Small intestine (tissue), 7 donors: ENCODE measurements around the gene UBE2F. TPM values are rescaled to one million over a fixed set of nuclear protein-coding genes. Genes with fewer than 3 reads are reported as not detected.
"Not testable (repeated sequence)": the region's sequence is repeated elsewhere in the genome, so short reads cannot be mapped to it uniquely, and the experiment has no call there.

Source experiments
- DNase-seq, 2 donors: peaks; one replicate each; pipeline versions ENCODE4 v3.0.0 to v3.0.0-alpha.2; 2013
- FAIRE-seq: peaks from 2 replicates; lab custom pipeline; 2012; peaks lifted over from hg19 to GRCh38; lab: Jason Lieb, UNC
- H3K27ac ChIP-seq, 3 donors: one replicate each; pipeline ENCODE4 v1.5.1; 2013; ENCODE audit warnings: low read length in 2 of 3, mild to moderate bottlenecking in 2 of 3, control low read depth in 1 of 3, inconsistent platforms in 1 of 3, low read depth in 1 of 3, moderate library complexity in 1 of 3
- H3K27me3 ChIP-seq, 3 donors: one replicate each; pipeline ENCODE4 v1.6.1; 2013; ENCODE audit warnings: low read length in 3 of 3, inconsistent platforms in 1 of 3; ENCODE audit not compliant: control insufficient read depth in 3 of 3, insufficient read depth in 3 of 3
- H3K36me3 ChIP-seq, 3 donors: one replicate each; pipeline ENCODE4 v1.6.1; 2013; ENCODE audit warnings: low read length in 3 of 3, inconsistent platforms in 1 of 3, low read depth in 1 of 3, mild to moderate bottlenecking in 1 of 3, moderate library complexity in 1 of 3; ENCODE audit not compliant: control insufficient read depth in 3 of 3, insufficient read depth in 2 of 3
- H3K4me1 ChIP-seq, 3 donors: one replicate each; pipeline ENCODE4 v1.6.1; 2013; ENCODE audit warnings: low read length in 2 of 3, inconsistent platforms in 1 of 3, low read depth in 1 of 3, mild to moderate bottlenecking in 1 of 3, moderate library complexity in 1 of 3; ENCODE audit not compliant: control insufficient read depth in 3 of 3, insufficient read depth in 2 of 3
- H3K4me3 ChIP-seq, 3 donors: one replicate each; pipeline ENCODE4 v1.5.1; 2013; ENCODE audit warnings: low read length in 3 of 3, control low read depth in 1 of 3, inconsistent platforms in 1 of 3, low read depth in 1 of 3, mild to moderate bottlenecking in 1 of 3, moderate library complexity in 1 of 3
- H3K9me3 ChIP-seq, 2 donors: one replicate each; pipeline ENCODE4 v1.6.1; 2013; ENCODE audit warnings: low read depth in 1 of 2, low read length in 1 of 2; ENCODE audit not compliant: control insufficient read depth in 2 of 2, insufficient read depth in 1 of 2
- WGBS, 3 donors: extraction: QIAGEN DNeasy Blood & Tissue Kit; methylation state at CpG; one replicate each; pipeline ENCODE4 v1.1.7; 2013; 5-methylcytosine and 5-hydroxymethylcytosine counted together
- polyA plus RNA-seq, 4 donors: library from polyadenylated mRNA; stranded (reverse) in 3 of 4; unstranded in 1 of 4; fragments of 200-250 nt in 3 of 4; fragments of 120-200 nt in 1 of 4; gene quantifications; one replicate each; pipeline versions ENCODE4 v1.2.1 to v1.2.3, GENCODE V29; 2013
- donor health status: healthy with polysubstance abuse.
- donor health status: control.
- donor health status: control.
- donor health status: Bipolar disorder and iron deficiency.
- donor health status: healthy.

Gene UBE2F
- polyA plus RNA-seq, 4 donors = 39.7 to 64.2 (median 54.7) TPM

DNA sequence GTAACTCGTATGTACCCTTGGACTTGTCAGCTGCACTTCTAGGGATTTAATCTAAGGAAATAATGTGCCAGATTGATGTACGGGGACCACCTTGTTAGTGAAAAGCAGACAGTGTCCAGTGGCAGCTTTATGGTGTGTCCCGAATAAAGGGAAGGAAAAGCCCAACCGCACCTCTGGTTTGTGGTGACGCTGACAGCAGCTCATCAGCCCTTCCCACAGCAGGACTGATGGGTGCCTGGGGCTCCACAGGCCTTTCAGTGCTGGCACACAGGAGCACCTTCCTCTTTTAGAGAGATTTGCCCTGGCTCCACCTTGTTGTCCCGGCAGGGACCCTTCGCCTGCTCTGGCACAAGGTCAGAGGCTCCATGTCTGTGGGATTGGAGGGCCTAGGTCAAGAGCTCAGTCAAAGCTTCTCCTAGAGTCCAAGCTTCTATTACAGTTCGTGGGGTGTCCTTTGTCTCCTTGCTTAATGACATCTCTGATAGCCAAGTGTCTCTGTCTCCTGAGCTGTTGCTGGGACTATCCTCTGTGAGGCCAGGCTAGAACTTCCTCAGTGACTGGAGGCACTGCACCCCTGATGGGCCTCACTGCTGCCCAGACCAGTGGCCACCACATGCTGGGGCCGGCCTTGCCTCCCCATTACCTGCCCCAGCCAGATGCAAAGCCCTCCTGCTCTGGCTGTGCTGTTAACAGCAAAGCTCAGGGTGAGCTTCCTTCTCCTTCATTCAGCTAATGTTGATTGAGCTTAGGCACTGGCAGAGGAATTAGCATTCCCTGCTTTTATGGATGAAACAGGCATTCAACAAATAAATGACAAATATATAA lies 61.0 kb downstream of the UBE2F start:
- Histone ChIP-seq H3K36me3 (peaks cover 4 to 56% (median 9%) of the 10 kb centered on the region in 3 donors), H3K4me3 (no peak overlapping the region), H3K9me3 (no peaks in the 10 kb centered on the region), H3K27ac (no peak overlapping the region), H3K4me1 (no peaks in the 10 kb centered on the region), H3K27me3 (no peaks in the 10 kb centered on the region)
- FAIRE-seq = no peak
- DNase-seq = no peak
- 84 to 92% (median 88%) methylated on average over 9 of the region's 9 CpGs for WGBS, 3 donors

DNA sequence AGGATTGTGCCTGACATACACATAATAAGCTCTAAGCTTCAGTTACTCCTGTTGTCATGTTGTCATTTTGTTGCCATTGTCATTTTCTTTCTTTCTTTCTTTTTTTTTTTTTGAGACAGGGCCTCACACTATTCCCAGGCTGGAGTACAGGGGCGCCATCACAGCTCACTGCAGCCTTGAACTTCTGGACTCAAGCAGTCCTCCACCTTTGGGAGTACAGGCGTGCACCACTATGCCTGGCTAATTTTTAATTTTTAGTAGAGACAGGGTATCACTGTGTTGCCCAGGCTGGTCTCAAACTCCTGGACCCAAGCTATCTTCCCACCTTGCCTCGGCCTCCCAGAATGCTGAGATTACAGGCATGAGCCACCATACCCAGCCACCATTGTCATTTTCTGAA lies 63.0 kb downstream of the UBE2F start:
- DNase-seq = no peak
- peaks cover 4 to 65% (median 12%) of the 10 kb centered on the region in 3 donors for H3K36me3 ChIP-seq
- H3K27ac ChIP-seq = no peak overlapping the region
- no peak overlapping the region for H3K4me3 ChIP-seq
- no peaks in the 10 kb centered on the region for H3K9me3 ChIP-seq
- H3K27me3 ChIP-seq = no peaks in the 10 kb centered on the region
- WGBS, 3 donors = 87 to 93% (median 93%) methylated on average over 3 of the region's 3 CpGs
- no peak for FAIRE-seq
- no peaks in the 10 kb centered on the region for H3K4me1 ChIP-seq

DNA sequence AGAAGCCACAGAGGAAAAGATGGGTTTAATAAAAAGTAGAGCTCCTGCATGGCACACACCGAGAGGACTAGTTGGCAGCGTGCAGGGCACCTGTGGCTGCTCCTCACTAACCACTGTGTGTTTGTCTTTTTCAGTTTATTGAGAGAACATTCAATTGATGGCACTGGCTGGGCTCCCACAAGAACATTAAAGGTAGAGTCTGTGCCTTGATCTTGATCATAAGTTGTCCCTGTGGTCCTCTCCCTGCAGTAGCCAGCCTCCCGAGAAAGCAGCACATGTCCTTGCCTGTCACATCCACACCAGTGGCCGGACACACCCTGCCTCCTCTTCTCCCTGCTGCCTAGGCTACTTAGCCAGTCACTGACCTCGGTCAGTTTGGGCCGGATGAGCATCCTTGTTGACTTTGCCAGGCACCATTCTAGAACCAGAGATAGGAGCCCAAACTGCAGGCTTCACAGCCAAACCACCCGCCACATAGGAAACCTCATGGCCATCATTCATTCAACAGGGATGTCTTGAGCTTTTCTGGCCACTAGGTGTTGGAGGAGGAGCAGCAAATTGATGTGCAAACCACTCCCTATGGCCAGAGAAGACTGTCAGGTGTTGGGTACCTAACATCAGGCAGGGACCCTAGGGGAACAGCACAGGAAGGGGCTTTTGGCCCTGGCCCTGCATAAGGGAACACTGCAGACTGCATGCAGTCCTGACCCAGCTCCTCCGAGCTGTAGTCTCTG lies 63.8 kb downstream of the UBE2F start:
- H3K27ac ChIP-seq = no peak overlapping the region
- no peaks in the 10 kb centered on the region for H3K9me3 ChIP-seq
- H3K4me3 ChIP-seq = no peak overlapping the region
- no peaks in the 10 kb centered on the region for H3K4me1 ChIP-seq
- 88 to 92% (median 90%) methylated on average over 8 of the region's 8 CpGs for WGBS, 3 donors
- no peaks in the 10 kb centered on the region for H3K27me3 ChIP-seq
- peaks cover 2 to 62% (median 12%) of the 10 kb centered on the region in 3 donors for H3K36me3 ChIP-seq
- FAIRE-seq = no peak
- no peak for DNase-seq

DNA sequence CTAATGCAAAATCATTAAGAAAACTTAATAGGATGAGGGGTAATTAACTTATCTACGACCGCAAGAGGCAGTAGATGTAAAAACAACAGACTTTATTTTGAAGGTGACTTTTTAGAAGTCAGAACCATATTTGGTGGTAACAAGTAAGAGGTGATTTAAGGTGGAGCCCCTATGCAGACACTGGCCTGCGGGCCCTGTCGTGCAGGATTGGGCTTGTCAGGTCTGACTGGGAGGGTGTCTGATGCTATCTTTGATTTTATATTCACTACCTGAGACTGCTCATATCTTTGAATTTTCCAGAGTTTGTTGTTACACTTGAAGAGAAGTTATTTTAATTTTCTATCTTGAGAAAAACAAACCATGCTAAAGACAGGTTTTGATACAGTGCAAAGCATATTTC lies 64.9 kb downstream of the UBE2F start:
- DNase-seq = no peak
- H3K27ac ChIP-seq = no peak overlapping the region
- no peaks in the 10 kb centered on the region for H3K27me3 ChIP-seq
- FAIRE-seq = no peak
- H3K4me1 ChIP-seq = no peaks in the 10 kb centered on the region
- 95 to 97% (median 96%) methylated on average over 4 of the region's 4 CpGs for whole genome bisulfite sequencing, 3 donors
- H3K9me3 ChIP-seq = no peaks in the 10 kb centered on the region
- peaks cover 2 to 60% (median 9%) of the 10 kb centered on the region in 3 donors for H3K36me3 ChIP-seq
- H3K4me3 ChIP-seq = no peak overlapping the region

DNA sequence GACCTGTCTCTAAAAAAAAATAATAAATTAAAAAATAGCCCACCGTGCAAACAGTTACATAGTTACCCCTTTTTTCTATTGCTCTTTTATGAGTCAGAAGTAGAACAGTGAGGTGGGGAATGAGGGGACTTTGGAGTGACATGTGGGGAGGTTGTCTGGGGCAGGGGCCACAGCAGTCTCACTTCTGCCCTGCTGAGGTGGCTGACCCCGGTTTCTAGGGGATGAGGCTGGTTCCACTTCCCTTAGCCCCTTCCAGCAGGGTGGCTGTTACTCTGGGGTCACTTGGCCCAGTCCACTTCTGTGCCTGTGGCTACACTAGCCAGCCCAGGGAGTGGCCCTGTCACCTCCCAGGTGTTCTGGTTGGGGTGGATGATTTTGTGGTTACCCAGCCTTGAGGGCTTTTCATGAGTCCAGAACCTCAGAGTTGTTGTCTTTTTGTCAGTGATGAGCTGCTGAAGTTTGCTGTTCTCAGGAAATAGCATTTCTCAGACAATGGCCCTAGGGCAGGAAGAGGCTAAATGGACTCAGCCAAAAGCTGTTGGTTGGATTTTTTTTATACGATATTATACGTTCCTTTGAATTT lies 66.0 kb downstream of the UBE2F start:
- Histone ChIP-seq H3K4me3 (no peak overlapping the region), H3K4me1 (no peaks in the 10 kb centered on the region), H3K36me3 (peaks cover 2 to 61% (median 9%) of the 10 kb centered on the region in 3 donors), H3K27me3 (no peaks in the 10 kb centered on the region), H3K9me3 (no peaks in the 10 kb centered on the region), H3K27ac (no peak overlapping the region)
- FAIRE-seq = no peak
- no peak for DNase-seq
- 64 to 72% (median 69%) methylated on average over 4 of the region's 4 CpGs for WGBS, 3 donors

DNA sequence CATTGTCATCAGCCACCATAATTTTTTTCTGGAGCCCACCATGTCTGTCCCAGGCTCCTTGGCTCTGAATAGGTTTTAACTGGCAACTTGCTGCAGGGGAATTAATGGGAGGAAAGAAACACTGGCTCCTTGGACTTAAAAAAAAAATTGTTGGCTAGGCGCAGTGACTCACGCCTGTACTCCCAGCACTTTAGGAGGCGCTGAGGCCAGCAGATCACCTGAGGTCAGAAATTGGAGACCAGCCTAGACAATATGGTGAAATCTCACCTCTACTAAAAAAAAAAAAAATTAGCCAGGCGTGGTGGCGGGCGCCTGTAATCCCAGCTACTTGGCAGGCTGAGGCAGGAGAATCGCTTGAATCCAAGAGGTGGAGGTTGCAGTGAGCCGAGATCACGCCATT lies 67.2 kb downstream of the UBE2F start:
- H3K36me3 ChIP-seq = peaks cover 5 to 69% (median 9%) of the 10 kb centered on the region in 3 donors
- H3K4me3 ChIP-seq, DNase-seq, H3K4me1 ChIP-seq, H3K27ac ChIP-seq, FAIRE-seq, H3K9me3 ChIP-seq, H3K27me3 ChIP-seq: not testable (repeated sequence)
- 95 to 99% (median 97%) methylated on average over 9 of the region's 9 CpGs for whole genome bisulfite sequencing, 3 donors

DNA sequence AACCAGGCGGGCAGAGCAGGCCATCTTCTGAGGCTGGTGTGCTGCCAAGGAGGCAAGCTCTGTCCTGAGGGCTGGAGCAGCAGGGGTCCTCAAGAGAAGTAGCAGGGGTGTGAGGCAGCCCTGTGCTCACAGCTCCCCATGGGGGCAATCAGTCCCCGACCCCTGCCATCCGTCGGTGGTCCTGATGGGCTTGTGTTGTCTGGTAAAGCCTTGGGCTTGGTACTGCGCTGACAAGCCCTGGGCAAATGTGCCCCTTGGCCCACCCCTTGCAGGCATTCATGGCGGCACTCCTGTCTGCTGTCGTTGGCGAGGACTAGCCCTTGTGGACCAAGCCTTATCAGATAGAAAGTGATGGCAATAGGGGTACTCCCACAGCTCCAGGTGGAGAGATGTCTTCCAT lies 71.4 kb downstream of the UBE2F start:
- Histone ChIP-seq H3K9me3 (no peaks in the 10 kb centered on the region), H3K27me3 (no peaks in the 10 kb centered on the region), H3K36me3 (peaks cover 3 to 71% (median 9%) of the 10 kb centered on the region in 3 donors), H3K4me3 (no peak overlapping the region), H3K4me1 (no peaks in the 10 kb centered on the region), H3K27ac (no peak overlapping the region)
- WGBS, 3 donors = 98 to 99% (median 99%) methylated on average over 8 of the region's 8 CpGs
- DNase-seq (no peak), FAIRE-seq (no peak)

DNA sequence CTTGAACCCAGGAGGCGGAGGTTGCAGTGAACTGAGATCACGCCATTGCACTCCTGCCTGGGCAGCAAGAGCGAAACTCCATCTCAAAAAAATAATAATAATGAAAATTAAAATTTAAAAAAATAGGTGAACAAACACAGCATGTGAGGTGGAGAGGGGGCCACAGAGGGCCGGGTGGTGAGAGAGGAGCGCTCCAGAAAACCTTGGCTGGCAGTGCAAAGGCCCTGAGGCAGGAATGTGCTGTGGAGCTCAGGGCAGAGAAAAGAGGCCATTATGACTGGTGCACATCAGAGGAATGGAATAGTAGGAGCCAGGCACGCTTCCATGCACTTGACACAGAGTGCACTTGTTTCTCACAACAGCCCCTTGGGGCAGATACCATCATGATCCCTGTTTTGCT lies 72.3 kb downstream of the UBE2F start:
- H3K4me1 ChIP-seq = no peaks in the 10 kb centered on the region
- FAIRE-seq = no peak
- H3K36me3 ChIP-seq = peaks cover 0 to 68% (median 9%) of the 10 kb centered on the region in 3 donors
- H3K4me3 ChIP-seq = no peak overlapping the region
- no peaks in the 10 kb centered on the region for H3K9me3 ChIP-seq
- no peaks in the 10 kb centered on the region for H3K27me3 ChIP-seq
- no peak overlapping the region for H3K27ac ChIP-seq
- DNase-seq = no peak
- 86 to 89% (median 89%) methylated on average over 6 of the region's 6 CpGs for WGBS, 3 donors
